DOHH2 (cell line): ENCODE measurements around the gene TOGARAM2.

Source experiments
- H3F3A ChIP-seq: fragments of 200-600 bp; sonication (generic), shearing (Covaris generic); 2 replicates; pipeline ENCODE4 v1.6.0; 2016; ENCODE audit warnings: antibody characterized with exemption, mild to moderate bottlenecking; ENCODE audit not compliant: control insufficient read depth, insufficient read depth
- H3K27ac ChIP-seq: fragments of 200-600 bp; sonication (generic); 2 replicates; pipeline ENCODE4 v1.5.1; 2014; ENCODE audit warnings: low read depth, mild to moderate bottlenecking, low read length, moderate library complexity
- H3K27me3 ChIP-seq: fragments of 200-600 bp; sonication (generic); 2 replicates; pipeline ENCODE4 v1.6.1; 2014; ENCODE audit warnings: mild to moderate bottlenecking, low read length, mixed read lengths; ENCODE audit not compliant: control insufficient read depth
- H3K36me3 ChIP-seq: fragments of 200-600 bp; sonication (generic); 2 replicates; pipeline ENCODE4 v1.6.1; 2014; ENCODE audit warnings: mild to moderate bottlenecking, low read length, moderate library complexity, mixed read lengths; ENCODE audit not compliant: control insufficient read depth
- H3K4me1 ChIP-seq: fragments of 200-600 bp; sonication (generic); 2 replicates; pipeline ENCODE4 v1.6.1; 2014; ENCODE audit warnings: mild to moderate bottlenecking, low read length, mixed read lengths; ENCODE audit not compliant: control insufficient read depth
- H3K4me2 ChIP-seq: fragments of 200-600 bp; sonication (generic); 2 replicates; pipeline ENCODE4 v1.6.0; 2014; ENCODE audit warnings: mild to moderate bottlenecking, low read length, moderate library complexity
- H3K4me3 ChIP-seq: fragments of 200-600 bp; sonication (generic); 2 replicates; pipeline ENCODE4 v1.5.1; 2014; ENCODE audit warnings: mild to moderate bottlenecking, low read length, mixed read lengths
- H3K79me2 ChIP-seq: fragments of 200-600 bp; sonication (generic); 2 replicates; pipeline ENCODE4 v1.6.1; 2014; ENCODE audit warnings: mild to moderate bottlenecking, low read length, mixed read lengths; ENCODE audit not compliant: control insufficient read depth
- H3K9me2 ChIP-seq: fragments of 200-600 bp; sonication (generic); replicated peaks from 2 replicates; pipeline ENCODE4 v1.6.1; 2014; ENCODE audit warnings: mild to moderate bottlenecking, low read length, mixed read lengths; ENCODE audit not compliant: control insufficient read depth
- H3K9me3 ChIP-seq: fragments of 200-600 bp; sonication (generic); 2 replicates; pipeline ENCODE4 v1.6.1; 2014; ENCODE audit warnings: antibody characterized with exemption, low read length, mixed read lengths; ENCODE audit not compliant: control insufficient read depth, insufficient read depth
- H4K20me1 ChIP-seq: fragments of 200-600 bp; sonication (generic); 2 replicates; pipeline ENCODE4 v1.6.0; 2014; ENCODE audit warnings: low read depth, mild to moderate bottlenecking, antibody characterized with exemption, low read length, moderate library complexity; ENCODE audit not compliant: control insufficient read depth, insufficient read depth
- CTCF ChIP-seq: fragments of 200-600 bp; sonication (generic); IDR thresholded peaks from one replicate; pipeline ENCODE4 v1.5.1; 2014; ENCODE audit warnings: antibody characterized with exemption, mild to moderate bottlenecking, low read depth, low read length; ENCODE audit not compliant: poor library complexity, severe bottlenecking
- EZH2phosphoT487 ChIP-seq: fragments of 200-600 bp; sonication (generic); IDR thresholded peaks from 2 replicates; pipeline ENCODE4 v1.6.1; 2017; ENCODE audit warnings: borderline replicate concordance, mild to moderate bottlenecking, antibody characterized with exemption, low read length, moderate library complexity, mixed read lengths

Gene TOGARAM2

GRCh38 chr2:29063056-29063455 is 82.0 kb downstream of the TOGARAM2 start:
- Histone ChIP-seq H3K4me3 (no peak overlapping the region), H3K27ac (no peak overlapping the region), H3K4me2 (no peak overlapping the region), H3K9me3 (no peaks in the 10 kb centered on the region), H3F3A (no peaks in the 10 kb centered on the region), H3K27me3 (no peaks in the 10 kb centered on the region; the same call in 1 of the 2 replicates), H3K36me3 (no peaks in the 10 kb centered on the region), H3K9me2 (no peaks in the 10 kb centered on the region), H4K20me1 (no peaks in the 10 kb centered on the region), H3K4me1 (no peaks in the 10 kb centered on the region), H3K79me2 (no peaks in the 10 kb centered on the region)
- TF ChIP-seq EZH2phosphoT487, result no peak
- no peak for TF ChIP-seq CTCF

- Histone ChIP-seq H3K4me1 (no peaks in the 10 kb centered on the region), H3K9me3 (no peaks in the 10 kb centered on the region), H4K20me1 (no peaks in the 10 kb centered on the region), H3K27ac (no peak overlapping the region), H3K4me2 (no peak overlapping the region), H3K79me2 (no peaks in the 10 kb centered on the region), H3K4me3 (no peak overlapping the region), H3K9me2 (no peaks in the 10 kb centered on the region), H3K27me3 (no peaks in the 10 kb centered on the region; the same call in 1 of the 2 replicates), H3K36me3 (no peaks in the 10 kb centered on the region), H3F3A (no peaks in the 10 kb centered on the region)
- no peak for TF ChIP-seq CTCF
- TF ChIP-seq EZH2phosphoT487, result no peak
Observed at GRCh38 chr2:29063646-29064345, 82.7 kb downstream of the TOGARAM2 start.

GRCh38 chr2:29064346-29064715 is 83.2 kb downstream of the TOGARAM2 start:
- H3K4me3 ChIP-seq, result no peak overlapping the region
- no peaks in the 10 kb centered on the region for H3K9me2 ChIP-seq
- no peaks in the 10 kb centered on the region for H3K36me3 ChIP-seq
- no peak overlapping the region for H3K27ac ChIP-seq
- H3K79me2 ChIP-seq, result no peaks in the 10 kb centered on the region
- TF ChIP-seq EZH2phosphoT487 (no peak), CTCF (no peak)
- no peak overlapping the region for H3K4me2 ChIP-seq
- H4K20me1 ChIP-seq, result no peaks in the 10 kb centered on the region
- no peaks in the 10 kb centered on the region for H3K9me3 ChIP-seq
- no peaks in the 10 kb centered on the region; the same call in 1 of the 2 replicates for H3K27me3 ChIP-seq
- no peaks in the 10 kb centered on the region for H3F3A ChIP-seq
- H3K4me1 ChIP-seq, result no peaks in the 10 kb centered on the region
